Measurements from ENCODE around the gene DLST. TPM values are rescaled to one million over a fixed set of nuclear protein-coding genes. Genes with fewer than 3 reads are reported as not detected.

DLST gene
- total RNA-seq, 1 experiment from 2014 or later, result 309 TPM

GRCh38 chr14:74897642-74898041, 15.9 kb downstream of the DLST start:
- Histone ChIP-seq H3K9me3 (ENCODE audit: insufficient read depth, low read depth) (no peaks in the 10 kb centered on the region), H3K9me2 (ENCODE audit: insufficient read depth) (no peaks in the 10 kb centered on the region), H3K79me2 (ENCODE audit: low read depth) (no peaks in the 10 kb centered on the region), H4K20me1 (ENCODE audit: insufficient read depth) (peaks cover 17% of the 10 kb centered on the region; the same call in 1 of the 2 replicates), H3K27ac (no peak overlapping the region), H3K4me1 (replicated peaks; ENCODE audit: insufficient read depth) (no peaks in the 10 kb centered on the region), H3K27me3 (ENCODE audit: insufficient read depth, low read depth) (no peaks in the 10 kb centered on the region), H3K36me3 (ENCODE audit: low read depth) (peaks cover 90% of the 10 kb centered on the region), H3K4me2 (no peak overlapping the region), H3F3A (ENCODE audit: insufficient read depth, low read depth) (peaks cover 9% of the 10 kb centered on the region; the same call in 1 of the 2 replicates), H3K4me3 (no peak overlapping the region), H2AFZ (no peak overlapping the region)
- POLR2A ChIA-PET (ENCODE audit: unreplicated experiment), result interaction anchor here (0.6 to 0.7 kb wide), 2 partner anchors 45 to 47 kb away, joined by 3 read pairs; no protein-coding TSS in a partner anchor
- no TSS peak for BruUV-seq (replicated peaks)
- no peak for TF ChIP-seq CTCF (conservative IDR thresholded peaks at IDR 0.05)
- no peak for TF ChIP-seq EZH2 (IDR thresholded peaks at IDR 0.05; ENCODE audit: low read depth)
- intact Hi-C loops (cut with micrococcal nuclease; ENCODE audit: unreplicated experiment), result no loop called here
- no peak for DNase-seq
- CTCF ChIA-PET, result interaction anchor here (0.6 to 1.2 kb wide), 6 partner anchors 14 to 575 kb away, joined by 3 to 5 read pairs (median 4); partner anchors contain the start of gene FCF1

- Histone ChIP-seq H3K79me2 (ENCODE audit: low read depth) (no peaks in the 10 kb centered on the region), H3K4me2 (no peak overlapping the region), H3F3A (ENCODE audit: insufficient read depth, low read depth) (peaks cover 9% of the 10 kb centered on the region; the same call in 1 of the 2 replicates), H3K9me2 (ENCODE audit: insufficient read depth) (no peaks in the 10 kb centered on the region), H3K36me3 (ENCODE audit: low read depth) (peaks cover 86% of the 10 kb centered on the region), H3K9me3 (ENCODE audit: insufficient read depth, low read depth) (no peaks in the 10 kb centered on the region), H3K27ac (no peak overlapping the region), H4K20me1 (ENCODE audit: insufficient read depth) (peaks cover 13% of the 10 kb centered on the region; the same call in 1 of the 2 replicates), H3K27me3 (ENCODE audit: insufficient read depth, low read depth) (no peaks in the 10 kb centered on the region), H3K4me1 (replicated peaks; ENCODE audit: insufficient read depth) (no peaks in the 10 kb centered on the region), H2AFZ (no peak overlapping the region), H3K4me3 (no peak overlapping the region)
- ChIA-PET CTCF (interaction anchor here (0.7 kb wide), 4 partner anchors 60 to 575 kb away, joined by 3 to 5 read pairs (median 4); no protein-coding TSS in a partner anchor), POLR2A (ENCODE audit: unreplicated experiment) (interaction anchor here (0.6 to 0.7 kb wide), 2 partner anchors 45 to 47 kb away, joined by 3 read pairs; no protein-coding TSS in a partner anchor)
- no peak for DNase-seq
- TF ChIP-seq EZH2 (IDR thresholded peaks at IDR 0.05; ENCODE audit: low read depth) (no peak), CTCF (conservative IDR thresholded peaks at IDR 0.05) (no peak)
- intact Hi-C loops (cut with micrococcal nuclease; ENCODE audit: unreplicated experiment), result no loop called here
- no TSS peak for BruUV-seq (replicated peaks)
These were observed 16.4 kb downstream of the DLST start for GRCh38 chr14:74898083-74898482.

GRCh38 chr14:74898694-74899093, 17.0 kb downstream of the DLST start:
- POLR2A ChIA-PET (ENCODE audit: unreplicated experiment), result no interaction called here
- no peak overlapping the region for H3K4me3 ChIP-seq
- H3K27me3 ChIP-seq (ENCODE audit: insufficient read depth, low read depth), result no peaks in the 10 kb centered on the region
- no peak overlapping the region for H2AFZ ChIP-seq
- H3K27ac ChIP-seq, result no peak overlapping the region
- peaks cover 80% of the 10 kb centered on the region for H3K36me3 ChIP-seq (ENCODE audit: low read depth)
- no peak overlapping the region for H3K4me2 ChIP-seq
- no peaks in the 10 kb centered on the region for H3K4me1 ChIP-seq (replicated peaks; ENCODE audit: insufficient read depth)
- H3K9me3 ChIP-seq (ENCODE audit: insufficient read depth, low read depth), result no peaks in the 10 kb centered on the region
- peaks cover 11% of the 10 kb centered on the region; the same call in 1 of the 2 replicates for H4K20me1 ChIP-seq (ENCODE audit: insufficient read depth)
- no peak for DNase-seq
- CTCF ChIA-PET, result interaction anchor here (0.6 kb wide), 1 partner anchor 613 kb away, joined by 5 read pairs; no protein-coding TSS in a partner anchor
- intact Hi-C loops (cut with micrococcal nuclease; ENCODE audit: unreplicated experiment), result no loop called here
- H3F3A ChIP-seq (ENCODE audit: insufficient read depth, low read depth), result peaks cover 10% of the 10 kb centered on the region; the same call in 1 of the 2 replicates
- H3K79me2 ChIP-seq (ENCODE audit: low read depth), result no peaks in the 10 kb centered on the region
- H3K9me2 ChIP-seq (ENCODE audit: insufficient read depth), result no peaks in the 10 kb centered on the region
- BruUV-seq (replicated peaks), result no TSS peak
- TF ChIP-seq EZH2 (IDR thresholded peaks at IDR 0.05; ENCODE audit: low read depth) (no peak), CTCF (conservative IDR thresholded peaks at IDR 0.05) (no peak)
